Measurements from ENCODE around the gene GPSM1.

DNA sequence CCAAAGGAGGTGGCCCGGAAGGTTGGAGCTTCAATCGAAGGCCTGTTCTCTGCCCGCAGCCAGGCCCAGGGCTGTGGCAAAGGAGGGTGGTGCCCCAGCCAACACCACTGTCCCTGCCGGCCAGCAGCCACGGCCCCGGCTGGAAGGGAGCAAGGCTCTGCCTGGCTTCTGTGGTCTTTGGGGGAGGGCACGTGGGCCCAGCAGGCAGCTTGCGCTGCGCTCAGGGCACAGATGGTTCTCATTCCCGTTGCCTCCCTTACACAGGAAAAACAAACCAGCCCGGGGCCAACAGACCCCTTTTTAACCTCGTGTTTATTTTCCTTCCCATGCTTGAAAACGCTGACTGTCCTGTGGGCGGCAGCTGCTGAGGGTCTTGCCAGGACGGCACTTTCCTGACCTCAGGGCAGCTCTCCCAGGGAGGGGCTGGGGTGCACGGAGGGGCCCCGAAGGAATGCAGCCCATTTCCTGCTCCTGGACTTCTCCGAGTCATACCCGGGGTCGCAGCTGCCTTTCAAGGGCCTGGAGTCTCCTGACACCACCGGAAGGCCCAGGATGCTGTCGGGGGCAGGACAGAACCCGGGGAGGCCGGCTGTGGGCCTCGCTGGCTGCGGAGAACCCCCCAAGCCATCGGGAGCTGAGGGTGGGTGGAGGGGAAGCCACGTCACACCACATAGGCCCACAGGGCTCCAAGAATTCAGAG, 1.1 kb upstream of the GPSM1 start:
- TF ChIP-seq, protein P1, sequence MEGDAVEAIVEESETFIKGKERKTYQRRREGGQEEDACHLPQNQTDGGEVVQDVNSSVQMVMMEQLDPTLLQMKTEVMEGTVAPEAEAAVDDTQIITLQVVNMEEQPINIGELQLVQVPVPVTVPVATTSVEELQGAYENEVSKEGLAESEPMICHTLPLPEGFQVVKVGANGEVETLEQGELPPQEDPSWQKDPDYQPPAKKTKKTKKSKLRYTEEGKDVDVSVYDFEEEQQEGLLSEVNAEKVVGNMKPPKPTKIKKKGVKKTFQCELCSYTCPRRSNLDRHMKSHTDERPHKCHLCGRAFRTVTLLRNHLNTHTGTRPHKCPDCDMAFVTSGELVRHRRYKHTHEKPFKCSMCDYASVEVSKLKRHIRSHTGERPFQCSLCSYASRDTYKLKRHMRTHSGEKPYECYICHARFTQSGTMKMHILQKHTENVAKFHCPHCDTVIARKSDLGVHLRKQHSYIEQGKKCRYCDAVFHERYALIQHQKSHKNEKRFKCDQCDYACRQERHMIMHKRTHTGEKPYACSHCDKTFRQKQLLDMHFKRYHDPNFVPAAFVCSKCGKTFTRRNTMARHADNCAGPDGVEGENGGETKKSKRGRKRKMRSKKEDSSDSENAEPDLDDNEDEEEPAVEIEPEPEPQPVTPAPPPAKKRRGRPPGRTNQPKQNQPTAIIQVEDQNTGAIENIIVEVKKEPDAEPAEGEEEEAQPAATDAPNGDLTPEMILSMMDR (IDR thresholded peaks at IDR 0.05 in 4 of 5, conservative IDR thresholded peaks at IDR 0.05 in 1 of 5): no peak
- TF ChIP-seq POLR2A (IDR thresholded peaks at IDR 0.05): no peak
